ENCODE measurements around the gene GSTP1. TPM values are rescaled to one million over a fixed set of nuclear protein-coding genes. Genes with fewer than 3 reads are reported as not detected.

Gene GSTP1
- polyA plus RNA-seq, 1 donor (not counting 4 experiments of a cell fraction or from before 2014, with no cell fraction given), result 1,575 TPM

DNA sequence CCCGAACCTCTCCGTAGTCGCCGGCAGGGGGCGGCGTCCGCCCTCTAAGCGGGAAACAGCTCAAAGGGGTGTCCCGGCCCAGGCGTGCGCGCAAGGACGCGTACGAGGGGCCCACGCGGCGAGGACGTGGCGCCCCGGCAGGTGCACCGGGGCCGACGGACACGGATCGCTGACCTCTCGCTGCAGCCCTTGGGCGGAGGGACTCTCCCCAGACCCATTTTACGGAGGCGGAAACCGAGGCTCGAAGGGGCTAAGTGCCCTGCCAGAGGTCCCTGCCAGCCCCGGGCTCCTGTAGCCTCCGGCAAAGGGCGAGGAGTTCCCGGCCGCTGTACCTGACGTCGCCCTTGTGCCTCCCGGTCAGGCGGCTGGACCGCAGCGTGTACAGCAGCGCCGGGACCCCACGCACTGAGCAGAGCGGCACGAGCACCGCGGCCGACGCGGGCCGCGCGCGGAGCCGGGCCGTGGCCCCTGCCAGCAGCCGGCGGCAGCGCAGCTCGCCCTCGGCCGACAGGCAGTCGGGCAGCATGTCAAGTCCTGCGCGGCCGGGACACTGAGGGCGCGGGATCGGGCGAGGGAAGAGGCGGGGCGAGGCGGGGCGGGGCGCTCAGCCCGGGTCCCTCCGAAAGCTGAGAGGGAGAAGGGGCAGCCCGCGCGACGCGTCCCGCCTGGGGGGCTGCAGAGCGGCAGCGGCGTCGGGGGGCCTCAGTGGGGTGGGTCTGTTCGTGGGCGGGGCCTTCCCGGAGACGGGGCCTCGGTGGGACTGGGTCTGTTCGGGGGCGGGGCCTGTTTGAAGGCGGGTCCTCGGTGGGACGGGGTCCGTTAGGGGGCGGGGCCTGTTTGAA is 46.0 kb downstream of the GSTP1 start, which contains the start of gene NUDT8:
Gene NUDT8, minus strand, starts transcription at position 552 of the 842 bp plus-strand sequence. Its CDS starts 26 bp downstream, at position 526.
- no peak for FAIRE-seq
- H3K27ac ChIP-seq (ENCODE audit: control insufficient read depth, insufficient read depth, low read length), result peak within 1 kb of the TSS; percentile 64
- H3K4me2 ChIP-seq (ENCODE audit: control insufficient read depth, extremely low read depth, insufficient read depth, low read depth, low read length), result peak within 1 kb of the TSS; percentile 76
- no peaks in the 10 kb centered on the region for H3K27me3 ChIP-seq (ENCODE audit: control insufficient read depth, extremely low read depth, insufficient read depth, low read length)
- no peaks in the 10 kb centered on the region for H3K36me3 ChIP-seq (ENCODE audit: control insufficient read depth in 2 of 2, extremely low read depth in 1 of 2, insufficient read depth in 2 of 2, low read length in 2 of 2)
- peak within 1 kb of the TSS; percentile 90 for H2AFZ ChIP-seq (ENCODE audit: control insufficient read depth, low read length)
- dilution Hi-C loops (cut with MboI; ENCODE audit: extremely low pct_ligation_motif_present, low sequenced_read_pairs), result no loop called here
- peak within 1 kb of the TSS; percentile 76 for H3K9ac ChIP-seq (ENCODE audit: control insufficient read depth, extremely low read depth, insufficient read depth, low read length)
- H3K4me1 ChIP-seq (ENCODE audit: control insufficient read depth, extremely low read depth, insufficient read depth, low read length), result peaks cover 6% of the 10 kb centered on the region
- H4K20me1 ChIP-seq (ENCODE audit: control insufficient read depth, extremely low read depth, insufficient read depth, low read length), result no peaks in the 10 kb centered on the region
- DNase-seq (ENCODE audit: low read depth, low spot score), result no peak
- no peaks in the 10 kb centered on the region for H3K9me3 ChIP-seq (ENCODE audit: control insufficient read depth, low read depth, low read length)
- H3K4me3 ChIP-seq (ENCODE audit: control insufficient read depth in 2 of 3, extremely low read depth in 1 of 3, insufficient read depth in 2 of 3, low read depth in 1 of 3, low read length in 3 of 3), result peak within 1 kb of the TSS; percentile 66 to 78 (median 73)
- TF ChIP-seq, protein P1, sequence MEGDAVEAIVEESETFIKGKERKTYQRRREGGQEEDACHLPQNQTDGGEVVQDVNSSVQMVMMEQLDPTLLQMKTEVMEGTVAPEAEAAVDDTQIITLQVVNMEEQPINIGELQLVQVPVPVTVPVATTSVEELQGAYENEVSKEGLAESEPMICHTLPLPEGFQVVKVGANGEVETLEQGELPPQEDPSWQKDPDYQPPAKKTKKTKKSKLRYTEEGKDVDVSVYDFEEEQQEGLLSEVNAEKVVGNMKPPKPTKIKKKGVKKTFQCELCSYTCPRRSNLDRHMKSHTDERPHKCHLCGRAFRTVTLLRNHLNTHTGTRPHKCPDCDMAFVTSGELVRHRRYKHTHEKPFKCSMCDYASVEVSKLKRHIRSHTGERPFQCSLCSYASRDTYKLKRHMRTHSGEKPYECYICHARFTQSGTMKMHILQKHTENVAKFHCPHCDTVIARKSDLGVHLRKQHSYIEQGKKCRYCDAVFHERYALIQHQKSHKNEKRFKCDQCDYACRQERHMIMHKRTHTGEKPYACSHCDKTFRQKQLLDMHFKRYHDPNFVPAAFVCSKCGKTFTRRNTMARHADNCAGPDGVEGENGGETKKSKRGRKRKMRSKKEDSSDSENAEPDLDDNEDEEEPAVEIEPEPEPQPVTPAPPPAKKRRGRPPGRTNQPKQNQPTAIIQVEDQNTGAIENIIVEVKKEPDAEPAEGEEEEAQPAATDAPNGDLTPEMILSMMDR (optimal IDR thresholded peaks at IDR 0.05 in 1 of 3, IDR thresholded peaks at IDR 0.05 in 1 of 3, conservative IDR thresholded peaks at IDR 0.05 in 1 of 3; ENCODE audit: extremely low read depth in 1 of 3, insufficient read depth in 2 of 3, low read length in 3 of 3), result peak in 2 of 3 experiments; percentile 85 to 93
- no peak for TF ChIP-seq EZH2 (IDR thresholded peaks at IDR 0.05; ENCODE audit: low read length)
- H3K9me1 ChIP-seq (ENCODE audit: control insufficient read depth, extremely low read depth, insufficient read depth, low read length), result no peaks in the 10 kb centered on the region
- H3K79me2 ChIP-seq (ENCODE audit: control insufficient read depth, insufficient read depth, low read length), result no peaks in the 10 kb centered on the region

DNA sequence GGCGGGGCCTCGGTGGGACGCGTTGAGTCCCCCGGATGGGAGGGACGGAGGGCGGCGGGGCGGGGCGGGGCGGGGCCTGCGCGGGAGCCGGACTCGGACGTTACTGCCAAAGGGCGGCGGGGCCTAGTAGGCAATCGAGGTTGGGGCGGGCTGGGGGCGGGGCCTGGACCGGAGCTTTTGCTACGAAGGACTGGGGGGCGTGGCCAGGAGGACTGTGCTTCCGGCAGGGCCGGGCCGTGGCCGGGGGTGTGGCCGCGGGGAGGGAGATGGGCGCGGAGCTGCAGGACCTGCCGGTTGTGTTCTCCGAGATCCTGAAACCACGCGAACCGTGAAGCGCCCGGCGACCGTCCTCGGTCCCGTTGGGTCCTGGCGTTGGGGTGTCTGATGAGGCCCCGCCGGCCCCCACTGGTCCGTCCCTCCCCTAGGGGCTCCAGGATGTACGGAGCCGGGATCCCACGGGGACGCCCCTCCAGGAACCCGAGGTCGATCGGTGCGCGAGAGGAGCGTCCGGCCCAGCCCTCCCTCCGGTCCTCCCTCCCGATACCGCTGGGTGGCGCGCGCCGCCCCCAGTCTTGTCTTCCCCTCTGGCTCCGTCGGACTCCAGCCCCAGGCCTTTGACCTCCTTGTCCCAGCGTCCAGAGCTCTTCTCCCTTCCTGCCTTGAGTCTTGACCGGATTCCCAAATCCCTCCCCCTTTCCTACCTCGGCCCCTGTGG is 46.8 kb downstream of the GSTP1 start:
- no peaks in the 10 kb centered on the region for H3K9me1 ChIP-seq (ENCODE audit: control insufficient read depth, extremely low read depth, insufficient read depth, low read length)
- no peaks in the 10 kb centered on the region for H3K27me3 ChIP-seq (ENCODE audit: control insufficient read depth, extremely low read depth, insufficient read depth, low read length)
- H3K27ac ChIP-seq (ENCODE audit: control insufficient read depth, insufficient read depth, low read length), result peak overlapping the region; percentile 64
- no peak for TF ChIP-seq EZH2 (IDR thresholded peaks at IDR 0.05; ENCODE audit: low read length)
- TF ChIP-seq, protein P1 (optimal IDR thresholded peaks at IDR 0.05 in 1 of 3, IDR thresholded peaks at IDR 0.05 in 1 of 3, conservative IDR thresholded peaks at IDR 0.05 in 1 of 3; ENCODE audit: extremely low read depth in 1 of 3, insufficient read depth in 2 of 3, low read length in 3 of 3), result peak; percentile 64 to 91 (median 85)
- H3K9me3 ChIP-seq (ENCODE audit: control insufficient read depth, low read depth, low read length), result no peaks in the 10 kb centered on the region
- H4K20me1 ChIP-seq (ENCODE audit: control insufficient read depth, extremely low read depth, insufficient read depth, low read length), result no peaks in the 10 kb centered on the region
- no peaks in the 10 kb centered on the region for H3K79me2 ChIP-seq (ENCODE audit: control insufficient read depth, insufficient read depth, low read length)
- H2AFZ ChIP-seq (ENCODE audit: control insufficient read depth, low read length), result peak overlapping the region; percentile 90
- FAIRE-seq (no peak), DNase-seq (ENCODE audit: low read depth, low spot score) (peak; percentile 86)
- H3K4me3 ChIP-seq (ENCODE audit: control insufficient read depth in 2 of 3, extremely low read depth in 1 of 3, insufficient read depth in 2 of 3, low read depth in 1 of 3, low read length in 3 of 3), result peak overlapping the region; percentile 66 to 78 (median 73)
- H3K9ac ChIP-seq (ENCODE audit: control insufficient read depth, extremely low read depth, insufficient read depth, low read length), result peak overlapping the region; percentile 76
- dilution Hi-C loops (cut with MboI; ENCODE audit: extremely low pct_ligation_motif_present, low sequenced_read_pairs), result no loop called here
- no peaks in the 10 kb centered on the region for H3K36me3 ChIP-seq (ENCODE audit: control insufficient read depth in 2 of 2, extremely low read depth in 1 of 2, insufficient read depth in 2 of 2, low read length in 2 of 2)
- peaks cover 6% of the 10 kb centered on the region for H3K4me1 ChIP-seq (ENCODE audit: control insufficient read depth, extremely low read depth, insufficient read depth, low read length)
- H3K4me2 ChIP-seq (ENCODE audit: control insufficient read depth, extremely low read depth, insufficient read depth, low read depth, low read length), result peak overlapping the region; percentile 58

Data from keratinocyte (primary cell).